A673 (cell line): ENCODE data around the gene SMIM41. TPM values are rescaled to one million over a fixed set of nuclear protein-coding genes. Genes with fewer than 3 reads are reported as not detected.

ENCODE experiments used
- BruUV-seq: library from RNA; stranded (reverse); fragments of 400-500 nt; replicated peaks from 2 replicates; lab custom pipeline; 2021; lab: Mats Ljungman, UMichigan
- CTCF ChIA-PET: fragments of 300-600 bp; sonication (Branson Sonifier 250); formaldehyde crosslinking; loops from one replicate; lab custom pipeline; 2022; ENCODE audit warnings: antibody characterized with exemption; lab: Charles Lee
- POLR2A ChIA-PET: fragments of 300-600 bp; sonication (Branson Sonifier 250); formaldehyde crosslinking; loops from one replicate; lab custom pipeline; 2022; ENCODE audit warnings: antibody characterized with exemption; ENCODE audit not compliant: low non-redundant PET; lab: Charles Lee
- DNase-seq: peaks from one replicate; pipeline ENCODE4 v3.0.0-alpha.2; 2015; ENCODE audit warnings: low spot score
- H3K27ac ChIP-seq: fragments of 200-600 bp; sonication (generic); 2 replicates; pipeline ENCODE4 v1.5.1; 2016; ENCODE audit warnings: mixed run types, low read depth, mild to moderate bottlenecking, mixed read lengths, antibody characterized with exemption, low read length; ENCODE audit not compliant: poor library complexity, severe bottlenecking
- H3K27me3 ChIP-seq: fragments of 200-600 bp; sonication (generic); replicated peaks from 2 replicates; pipeline ENCODE4 v1.6.1; 2017; ENCODE audit warnings: mixed run types, low read depth, mild to moderate bottlenecking, mixed read lengths, antibody characterized with exemption, low read length; ENCODE audit not compliant: insufficient read depth, poor library complexity
- H3K36me3 ChIP-seq: fragments of 200-600 bp; sonication (generic); 2 replicates; pipeline ENCODE4 v1.6.1; 2016; ENCODE audit warnings: mixed run types, mild to moderate bottlenecking, mixed read lengths, antibody characterized with exemption, low read length; ENCODE audit not compliant: insufficient read depth, poor library complexity, severe bottlenecking
- H3K4me1 ChIP-seq: fragments of 200-600 bp; sonication (generic); 2 replicates; pipeline ENCODE4 v1.6.1; 2017; ENCODE audit warnings: mixed run types, mild to moderate bottlenecking, mixed read lengths, antibody characterized with exemption, low read length; ENCODE audit not compliant: insufficient read depth, poor library complexity, severe bottlenecking
- H3K4me3 ChIP-seq: fragments of 200-600 bp; sonication (generic); 2 replicates; pipeline ENCODE4 v1.5.1; 2016; ENCODE audit warnings: low read depth, mixed run types, mild to moderate bottlenecking, mixed read lengths, low read length; ENCODE audit not compliant: poor library complexity, severe bottlenecking
- H3K9me3 ChIP-seq: fragments of 200-600 bp; sonication (generic); 2 replicates; pipeline ENCODE4 v1.6.1; 2016; ENCODE audit warnings: mixed run types, low read depth, mild to moderate bottlenecking, mixed read lengths, antibody characterized with exemption, low read length; ENCODE audit not compliant: poor library complexity, severe bottlenecking
- CTCF ChIP-seq: fragments of 300-800, 200-600 bp; sonication (generic); conservative IDR thresholded peaks from 2 replicates; pipeline ENCODE4 v1.5.1; 2017; ENCODE audit warnings: low read depth, mild to moderate bottlenecking, antibody characterized with exemption, low read length, moderate library complexity, mixed read lengths
- EZH2 ChIP-seq: fragments of 200-600 bp; sonication (generic); IDR thresholded peaks from 2 replicates; pipeline ENCODE4 v1.6.1; 2017; ENCODE audit warnings: borderline replicate concordance, low read depth, mild to moderate bottlenecking, mixed read lengths, antibody characterized with exemption, low read length; ENCODE audit not compliant: poor library complexity, severe bottlenecking
- intact Hi-C: fragments of 100-400 bp; cut with micrococcal nuclease; formaldehyde crosslinking; loops from one replicate; pipeline ENCODE4 v1.10.0; 2022; ENCODE audit not compliant: unreplicated experiment
- total RNA-seq: library from RNA; stranded (reverse); gene quantifications from 2 replicates; pipeline ENCODE4 v1.2.3, GENCODE V29; 2021

The SMIM41 gene
- total RNA-seq, 1 experiment from 2014 or later: 0.24 TPM

DNA sequence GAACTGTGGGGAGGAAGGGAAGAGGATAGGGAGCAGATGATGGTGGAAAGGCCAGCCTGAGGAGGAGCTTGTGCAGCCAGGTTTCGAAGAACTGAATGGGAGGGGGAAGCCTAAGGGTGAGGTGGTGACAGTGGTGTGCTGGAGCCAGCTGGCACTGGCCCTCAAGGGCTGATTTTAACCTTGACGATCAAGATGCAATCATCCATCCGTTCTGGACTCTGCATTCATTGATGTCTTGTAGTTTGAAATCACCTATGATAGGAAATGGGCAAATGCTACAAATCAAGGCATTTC is 12.5 kb upstream of the SMIM41 start:
- H3K4me3 ChIP-seq: no peak overlapping the region
- no peak for DNase-seq
- BruUV-seq: no TSS peak
- ChIA-PET POLR2A (no interaction called here), CTCF (no interaction called here)
- peaks cover 9% of the 10 kb centered on the region for H3K4me1 ChIP-seq
- TF ChIP-seq CTCF (no peak), EZH2 (no peak)
- H3K36me3 ChIP-seq: peaks cover 2% of the 10 kb centered on the region
- no peaks in the 10 kb centered on the region for H3K27me3 ChIP-seq
- intact Hi-C loops: no loop called here
- no peak overlapping the region for H3K27ac ChIP-seq
- H3K9me3 ChIP-seq: no peaks in the 10 kb centered on the region

- ChIA-PET POLR2A (interaction anchor here (0.6 to 0.7 kb wide), 2 partner anchors 24 to 108 kb away, joined by 3 to 5 read pairs; no protein-coding TSS in a partner anchor), CTCF (interaction anchor here (0.6 to 1.1 kb wide), 10 partner anchors 11 to 285 kb away, joined by 3 to 8 read pairs (median 4); no protein-coding TSS in a partner anchor)
- intact Hi-C loops: loop anchor here (1.0 kb wide), 2 partner anchors 18 to 44 kb away; partner anchors contain the start of gene NR4A1
- BruUV-seq: no TSS peak
- Histone ChIP-seq H3K27ac (peak within 1 kb of the TSS; percentile 100), H3K9me3 (no peaks in the 10 kb centered on the region), H3K4me1 (peaks cover 9% of the 10 kb centered on the region), H3K36me3 (peaks cover 14% of the 10 kb centered on the region), H3K4me3 (peak within 1 kb of the TSS; percentile 98), H3K27me3 (no peaks in the 10 kb centered on the region)
- peak; percentile 92 for TF ChIP-seq CTCF
- TF ChIP-seq EZH2: no peak
- DNase-seq: peak; percentile 97
Observed at GRCh38 chr12:52069327-52070184, 9.9 kb upstream of the SMIM41 start, which contains the start of gene ATG101. ATG101 (plus strand) TSS chr12:52069978; CDS start chr12:52073651, 3,673 bp downstream.

DNA sequence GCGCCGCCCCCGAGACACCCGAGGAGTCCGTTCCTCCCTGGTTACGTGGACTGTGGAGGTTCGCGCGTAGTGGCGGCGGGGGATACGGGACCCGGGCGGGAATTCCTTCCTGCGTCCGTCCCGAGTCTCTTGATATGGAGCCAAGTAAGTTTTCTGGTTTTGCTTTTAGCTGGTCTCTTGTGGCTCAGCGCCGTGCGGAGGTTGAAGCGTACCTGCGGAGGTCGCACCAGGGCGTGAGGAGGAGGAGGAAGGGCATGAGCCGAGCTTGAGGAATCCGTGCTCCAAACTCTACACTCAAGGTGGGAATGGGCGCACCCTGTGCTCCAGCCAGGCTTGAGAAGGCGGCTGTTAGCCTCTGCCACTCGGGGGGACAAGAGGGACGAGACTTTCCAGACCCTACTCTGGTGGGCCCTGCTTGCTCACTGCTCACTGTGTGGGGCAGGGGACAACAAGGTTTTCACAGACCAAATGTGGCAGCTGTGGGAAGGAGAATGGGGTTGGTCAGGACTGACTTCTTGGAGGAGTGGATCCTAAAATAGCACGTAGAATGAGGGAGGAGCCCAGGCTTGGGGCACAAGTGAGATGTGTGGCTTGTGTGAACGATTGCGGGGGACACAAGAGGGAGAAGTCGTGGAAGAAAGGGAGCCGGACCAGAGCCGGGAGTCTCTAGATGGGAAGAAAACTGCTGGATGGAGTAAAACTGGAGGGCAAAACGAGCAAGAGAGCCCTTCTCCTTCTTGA is 9.1 kb upstream of the SMIM41 start:
- TF ChIP-seq CTCF (no peak), EZH2 (no peak)
- intact Hi-C loops: loop anchor here (1.0 kb wide), 1 partner anchor 45 kb away; no protein-coding TSS in a partner anchor
- ChIA-PET POLR2A (interaction anchor here (0.7 kb wide), 1 partner anchor 108 kb away, joined by 3 read pairs; no protein-coding TSS in a partner anchor), CTCF (interaction anchor here (0.6 to 1.1 kb wide), 2 partner anchors 45 to 66 kb away, joined by 4 to 5 read pairs; no protein-coding TSS in a partner anchor)
- Histone ChIP-seq H3K36me3 (peaks cover 21% of the 10 kb centered on the region), H3K4me1 (peaks cover 9% of the 10 kb centered on the region), H3K9me3 (no peaks in the 10 kb centered on the region), H3K27ac (peak overlapping the region; percentile 100), H3K4me3 (peak overlapping the region; percentile 98), H3K27me3 (no peaks in the 10 kb centered on the region)
- DNase-seq: no peak
- TSS peak; percentile 77 for BruUV-seq
